GM12878 (cell line): Measurements from ENCODE around the gene PPM1G. TPM values are rescaled to one million over a fixed set of nuclear protein-coding genes. Genes with fewer than 3 reads are reported as not detected.

Experiments used
- ATAC-seq: fragments of 200-7000 bp; cut with Tn5 transposase; 3 replicates; pipeline ENCODE4 v1.9.1; 2020; ENCODE audit warnings: mild to moderate bottlenecking, moderate library complexity
- BruUV-seq: library from RNA; stranded (reverse); fragments of 400-500 nt; replicated peaks from 2 replicates; lab custom pipeline; 2021; lab: Mats Ljungman, UMichigan
- CTCF ChIA-PET: fragments of 300-600 bp; sonication (Branson Sonifier 250); formaldehyde crosslinking; extraction: SDS; loops from one replicate; lab custom pipeline; 2021; ENCODE audit warnings: inconsistent platforms; lab: Yijun Ruan, JAX
- POLR2A ChIA-PET: fragments of 350-600 bp; formaldehyde crosslinking; extraction: SDS; loops from one replicate; lab custom pipeline; 2021; ENCODE audit warnings: inconsistent platforms; lab: Charles Lee
- RAD21 ChIA-PET: fragments of 300-600 bp; sonication (Branson Sonifier 250); formaldehyde crosslinking; loops from one replicate; lab custom pipeline; 2023; ENCODE audit warnings: antibody characterized with exemption; ENCODE audit not compliant: unreplicated experiment; lab: Charles Lee
- SMC1A ChIA-PET: fragments of 300-600 bp; sonication (Branson Sonifier 250); formaldehyde crosslinking; loops from one replicate; lab custom pipeline; 2023; ENCODE audit not compliant: unreplicated experiment, uncharacterized antibody; lab: Charles Lee
- DNase-seq: peaks from one replicate; pipeline ENCODE4 v3.0.0-alpha.2; 2011; ENCODE audit warnings: low read depth, low spot score
- FAIRE-seq: peaks from 3 replicates; lab custom pipeline; 2011; peaks lifted over from hg19 to GRCh38; lab: Jason Lieb, UNC
- H2AFZ ChIP-seq: 2 replicates; pipeline ENCODE4 v1.6.0; 2011; ENCODE audit warnings: low read depth, low read length, control low read depth; ENCODE audit not compliant: control insufficient read depth
- H3K27ac ChIP-seq: 2 replicates; pipeline ENCODE4 v1.5.1; 2011; ENCODE audit warnings: control low read depth; ENCODE audit not compliant: control insufficient read depth, insufficient read depth
- H3K27me3 ChIP-seq, 2 experiments: replicated peaks in 1 of 2; 2 replicates each; pipeline versions ENCODE4 v1.6.0 to v1.6.1; 2011; ENCODE audit warnings: low read length in 1 of 2; ENCODE audit not compliant: control insufficient read depth in 2 of 2, insufficient read depth in 2 of 2
- H3K36me3 ChIP-seq, 2 experiments: 2 replicates each; pipeline ENCODE4 v1.5.1; 2011; ENCODE audit warnings: low read length in 1 of 2; ENCODE audit not compliant: control insufficient read depth in 2 of 2, insufficient read depth in 2 of 2
- H3K4me1 ChIP-seq: 2 replicates; pipeline ENCODE4 v1.6.1; 2011; ENCODE audit warnings: mild to moderate bottlenecking, low read length, moderate library complexity, mixed read lengths; ENCODE audit not compliant: control insufficient read depth, insufficient read depth
- H3K4me2 ChIP-seq: 2 replicates; pipeline ENCODE4 v1.6.0; 2011; ENCODE audit warnings: control low read depth; ENCODE audit not compliant: control insufficient read depth, insufficient read depth
- H3K4me3 ChIP-seq: fragments of 200-600 bp; sonication (generic); 2 replicates; pipeline ENCODE4 v1.5.1; 2016
- H3K79me2 ChIP-seq: 2 replicates; pipeline ENCODE4 v1.6.0; 2011; ENCODE audit warnings: low read length; ENCODE audit not compliant: control insufficient read depth, insufficient read depth
- H3K9ac ChIP-seq: 2 replicates; pipeline ENCODE4 v1.8.0; 2011; ENCODE audit warnings: low read length, control low read depth, mixed read lengths; ENCODE audit not compliant: control insufficient read depth, insufficient read depth
- H3K9me3 ChIP-seq: replicated peaks from 3 replicates; pipeline ENCODE4 v1.5.1; 2011; ENCODE audit warnings: mild to moderate bottlenecking, low read length; ENCODE audit not compliant: control insufficient read depth, insufficient read depth
- H4K20me1 ChIP-seq: 2 replicates; pipeline ENCODE4 v1.6.0; 2011; ENCODE audit not compliant: control insufficient read depth, insufficient read depth
- CHD4 ChIP-seq: fragments of 200-600 bp; sonication (generic); IDR thresholded peaks from 2 replicates; pipeline ENCODE4 v1.6.1; 2016; ENCODE audit warnings: mild to moderate bottlenecking
- KDM1A ChIP-seq: fragments of 200-600 bp; sonication (generic); IDR thresholded peaks from 2 replicates; pipeline ENCODE4 v1.6.1; 2016; ENCODE audit warnings: borderline replicate concordance
- MLLT1 ChIP-seq: fragments of 450-650 bp; IDR thresholded peaks from 2 replicates; pipeline ENCODE4 v1.6.1; 2016; ENCODE audit warnings: mild to moderate bottlenecking
- USF2 ChIP-seq: IDR thresholded peaks from 2 replicates; pipeline ENCODE4 v1.6.1; 2011; ENCODE audit warnings: low read depth, low read length, improper control_type of control experiment, borderline replicate concordance
- ZBED1 ChIP-seq: IDR thresholded peaks from 2 replicates; pipeline ENCODE4 v1.6.1; 2016; ENCODE audit warnings: borderline replicate concordance
- ZNF622 ChIP-seq: fragments of 450-650 bp; IDR thresholded peaks from 2 replicates; pipeline ENCODE4 v1.6.1; 2017; ENCODE audit warnings: mild to moderate bottlenecking, inconsistent platforms
- WGBS: methylation state at CpG from one replicate; pipeline ENCODE4 v1.1.6; 2016; ENCODE audit warnings: low lambda C conversion rate; ENCODE audit not compliant: insufficient replicate concordance, insufficient coverage; ENCODE audit errors: missing lambda C conversion rate; 5-methylcytosine and 5-hydroxymethylcytosine counted together
- in situ Hi-C: fragments of 300-500 bp; cut with MboI; formaldehyde crosslinking; loops from 9 replicates; pipeline ENCODE4 v1.14.3; 2018; ENCODE audit warnings: mixed read lengths
- intact Hi-C: fragments of 100-400 bp; cut with micrococcal nuclease; formaldehyde crosslinking; loops from one replicate; pipeline ENCODE4 v1.14.2; 2022; ENCODE audit not compliant: unreplicated experiment
- polyA plus RNA-seq, 11 experiments: library from polyadenylated mRNA; depleted of rRNA in 4 of 11; unstranded in 6 of 11; stranded (reverse) in 5 of 11; fragments of >200 nt; fragmentation: Nextera tagmentation in 4 of 11; fragmentation: Illumina TruSeq in 1 of 11; extraction: Ambion mirVana in 4 of 11; extraction: Trizol in 1 of 11; gene quantifications; 1 replicate in 1 of 11; 2 replicates in 10 of 11; pipeline versions ENCODE4 v1.2.1 to v1.2.3, GENCODE V29; 2011 to 2016; ENCODE audit warnings: inconsistent platforms in 2 of 11, missing spikeins in 2 of 11, low read depth in 1 of 11
- total RNA-seq, 4 experiments: library from RNA; depleted of rRNA in 3 of 4; stranded (reverse); fragments of >200 nt in 3 of 4; fragmentation: Illumina TruSeq in 1 of 4; extraction: Trizol in 1 of 4; gene quantifications; 2 replicates each; pipeline versions ENCODE4 v1.2.1 to v1.2.3, GENCODE V29; 2013 to 2021
- TF ChIP-seq, protein P1 (sequence below): fragments of 450-650 bp; formaldehyde crosslinking; IDR thresholded peaks from 2 replicates; pipeline ENCODE4 v1.4.0; 2022; ENCODE audit warnings: mild to moderate bottlenecking, moderate library complexity
- TF ChIP-seq, protein P2 (sequence below): fragments of 450-650 bp; IDR thresholded peaks from 2 replicates; pipeline ENCODE4 v1.6.1; 2014; ENCODE audit warnings: mild to moderate bottlenecking

PPM1G gene
- total and polyA plus RNA-seq, 10 of the 15 experiments (the other 5 are each of a cell fraction or from before 2014, with no cell fraction given), result 68.8 to 171 (median 121) TPM

GRCh38 chr2:27422958-27423357, 13.6 kb upstream of the PPM1G start:
- Histone ChIP-seq H3K36me3 (no peaks in the 10 kb centered on the region), H3K4me1 (no peaks in the 10 kb centered on the region), H3K27me3 (no peaks in the 10 kb centered on the region), H4K20me1 (no peaks in the 10 kb centered on the region), H2AFZ (no peak overlapping the region), H3K4me2 (no peak overlapping the region), H3K79me2 (no peaks in the 10 kb centered on the region), H3K9ac (no peak overlapping the region), H3K9me3 (no peaks in the 10 kb centered on the region), H3K27ac (no peak overlapping the region), H3K4me3 (no peak overlapping the region)
- intact Hi-C loops (no loop called here), in situ Hi-C loops (no loop called here)
- POLR2A ChIA-PET, result no interaction called here
- no peak for TF ChIP-seq ZNF622
- no peak for TF ChIP-seq USF2
- TF ChIP-seq CHD4, result no peak
- TF ChIP-seq, protein P1, sequence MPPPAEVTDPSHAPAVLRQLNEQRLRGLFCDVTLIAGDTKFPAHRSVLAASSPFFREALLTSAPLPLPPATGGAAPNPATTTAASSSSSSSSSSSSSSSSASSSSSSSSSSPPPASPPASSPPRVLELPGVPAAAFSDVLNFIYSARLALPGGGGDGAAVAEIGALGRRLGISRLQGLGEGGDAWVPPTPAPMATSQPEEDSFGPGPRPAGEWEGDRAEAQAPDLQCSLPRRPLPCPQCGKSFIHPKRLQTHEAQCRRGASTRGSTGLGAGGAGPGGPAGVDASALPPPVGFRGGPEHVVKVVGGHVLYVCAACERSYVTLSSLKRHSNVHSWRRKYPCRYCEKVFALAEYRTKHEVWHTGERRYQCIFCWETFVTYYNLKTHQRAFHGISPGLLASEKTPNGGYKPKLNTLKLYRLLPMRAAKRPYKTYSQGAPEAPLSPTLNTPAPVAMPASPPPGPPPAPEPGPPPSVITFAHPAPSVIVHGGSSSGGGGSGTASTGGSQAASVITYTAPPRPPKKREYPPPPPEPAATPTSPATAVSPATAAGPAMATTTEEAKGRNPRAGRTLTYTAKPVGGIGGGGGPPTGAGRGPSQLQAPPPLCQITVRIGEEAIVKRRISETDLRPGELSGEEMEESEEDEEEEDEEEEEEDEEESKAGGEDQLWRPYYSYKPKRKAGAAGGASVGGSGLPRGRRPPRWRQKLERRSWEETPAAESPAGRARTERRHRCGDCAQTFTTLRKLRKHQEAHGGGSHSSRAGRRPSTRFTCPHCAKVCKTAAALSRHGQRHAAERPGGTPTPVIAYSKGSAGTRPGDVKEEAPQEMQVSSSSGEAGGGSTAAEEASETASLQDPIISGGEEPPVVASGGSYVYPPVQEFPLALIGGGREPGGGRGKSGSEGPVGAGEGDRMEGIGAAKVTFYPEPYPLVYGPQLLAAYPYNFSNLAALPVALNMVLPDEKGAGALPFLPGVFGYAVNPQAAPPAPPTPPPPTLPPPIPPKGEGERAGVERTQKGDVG (CRISPR knock-in tag), result no peak
- no peak for TF ChIP-seq ZBED1
- no peak for TF ChIP-seq KDM1A
- TF ChIP-seq, protein P2, sequence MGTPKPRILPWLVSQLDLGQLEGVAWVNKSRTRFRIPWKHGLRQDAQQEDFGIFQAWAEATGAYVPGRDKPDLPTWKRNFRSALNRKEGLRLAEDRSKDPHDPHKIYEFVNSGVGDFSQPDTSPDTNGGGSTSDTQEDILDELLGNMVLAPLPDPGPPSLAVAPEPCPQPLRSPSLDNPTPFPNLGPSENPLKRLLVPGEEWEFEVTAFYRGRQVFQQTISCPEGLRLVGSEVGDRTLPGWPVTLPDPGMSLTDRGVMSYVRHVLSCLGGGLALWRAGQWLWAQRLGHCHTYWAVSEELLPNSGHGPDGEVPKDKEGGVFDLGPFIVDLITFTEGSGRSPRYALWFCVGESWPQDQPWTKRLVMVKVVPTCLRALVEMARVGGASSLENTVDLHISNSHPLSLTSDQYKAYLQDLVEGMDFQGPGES, result no peak
- TF ChIP-seq MLLT1, result no peak
- FAIRE-seq (no peak), DNase-seq (no peak), ATAC-seq (no peak)
- RAD21 ChIA-PET, result no interaction called here
- no TSS peak for BruUV-seq
- CTCF ChIA-PET, result no interaction called here
- 80% methylated on average over 3 of the region's 3 CpGs for WGBS
- SMC1A ChIA-PET, result interaction anchor here (1.3 kb wide), 1 partner anchor 13 kb away, joined by 3 read pairs; no protein-coding TSS in a partner anchor
